RWPE1 (cell line): ENCODE results near the gene CEP41.
"Not testable (repeated sequence)": the region's sequence is repeated elsewhere in the genome, so short reads cannot be mapped to it uniquely, and the experiment has no call there.

Source experiments
- CTCF ChIA-PET: fragments of 350-600 bp; sonication (Branson Sonifier 250); formaldehyde crosslinking; extraction: SDS; loops from one replicate; lab custom pipeline; 2021; lab: Yijun Ruan, JAX
- POLR2A ChIA-PET: fragments of 400-600 bp; formaldehyde crosslinking; extraction: SDS; loops from one replicate; lab custom pipeline; 2020; ENCODE audit warnings: antibody characterized with exemption; ENCODE audit not compliant: low non-redundant PET; lab: Yijun Ruan, JAX
- DNase-seq: peaks from one replicate; pipeline ENCODE4 v3.0.0; 2012; ENCODE audit warnings: low spot score
- H3K27ac ChIP-seq: fragments of 450-650 bp; 2 replicates; pipeline ENCODE4 v1.5.1; 2017
- TF ChIP-seq, protein P1 (sequence below): fragments of 450-650 bp; conservative IDR thresholded peaks from 2 replicates; pipeline ENCODE4 v1.5.1; 2017; ENCODE audit warnings: low read depth, mild to moderate bottlenecking

Gene CEP41

DNA sequence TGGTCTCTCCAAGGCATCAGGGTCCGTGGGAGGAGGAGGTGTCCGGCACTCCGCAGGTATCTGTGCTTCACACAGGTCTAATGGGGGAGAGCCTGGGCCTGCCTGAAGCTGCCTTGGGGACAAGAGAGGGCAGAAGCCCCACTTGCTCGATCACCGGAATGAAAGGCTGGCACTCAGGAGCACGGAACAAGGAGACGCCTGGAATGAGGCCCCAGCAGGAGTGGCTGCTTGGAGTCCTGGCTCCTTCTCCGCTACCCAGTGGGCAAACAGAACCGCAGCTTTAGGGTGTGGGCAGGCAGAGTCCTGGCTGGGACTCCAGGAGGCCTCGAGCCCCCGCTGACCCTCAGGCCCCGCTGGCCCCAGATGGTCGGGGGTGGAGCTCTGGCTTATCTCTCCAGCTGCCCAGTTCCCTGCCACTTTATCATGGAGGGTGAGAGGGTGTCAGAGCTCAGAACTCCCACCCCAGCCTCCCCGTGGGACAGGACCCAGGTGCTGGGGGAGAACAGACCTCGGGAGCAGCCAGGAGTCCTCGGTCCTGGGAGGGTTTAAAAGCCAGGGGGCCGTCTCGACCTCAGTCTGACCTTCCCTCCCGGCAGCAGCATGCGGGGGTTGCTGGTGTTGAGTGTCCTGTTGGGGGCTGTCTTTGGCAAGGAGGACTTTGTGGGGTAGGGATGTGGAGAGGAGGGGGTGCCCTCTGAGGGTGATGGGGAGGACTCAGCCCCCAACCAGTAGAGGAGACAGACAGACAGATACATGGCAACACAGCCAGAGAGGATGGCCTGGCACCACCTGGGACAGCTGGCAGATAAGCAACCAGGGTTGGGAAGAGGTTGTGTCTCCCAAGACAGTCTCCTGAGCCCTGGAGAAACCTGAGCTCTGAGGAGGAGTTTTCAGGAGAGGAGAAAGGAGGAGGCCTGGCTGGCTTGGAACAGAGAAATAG lies 60.6 kb downstream of the CEP41 start, which contains the start of gene CPA1:
Gene CPA1 (plus strand): TSS at position 574 of the 940 bp plus-strand sequence. CDS start 27 bp downstream, at position 601.
- POLR2A ChIA-PET, result no interaction called here

DNA sequence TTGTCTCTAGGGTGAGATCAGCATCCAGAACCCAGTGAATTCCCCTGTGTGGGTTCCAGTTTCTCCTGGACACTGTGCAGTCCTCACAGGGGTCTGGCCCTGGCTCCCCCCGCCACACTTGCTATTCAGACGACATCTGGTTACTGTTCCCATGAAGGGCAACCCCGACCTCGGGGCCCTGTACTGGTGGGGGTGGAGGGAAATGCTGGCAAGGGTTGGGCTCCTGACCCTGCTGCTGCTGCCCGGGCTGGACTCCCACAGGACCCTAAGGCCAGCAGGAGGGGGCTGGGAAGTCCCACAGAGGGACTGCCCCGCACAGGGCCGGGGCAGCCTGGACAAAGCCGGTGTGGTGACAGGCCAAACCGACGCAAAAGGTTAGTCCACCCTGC lies 61.3 kb downstream of the CEP41 start:
- DNase-seq, result no peak
- POLR2A ChIA-PET, result no interaction called here
- CTCF ChIA-PET, result no interaction called here
- H3K27ac ChIP-seq, result peak overlapping the region; percentile 7; the same call in 1 of the 2 replicates
- TF ChIP-seq, protein P1, sequence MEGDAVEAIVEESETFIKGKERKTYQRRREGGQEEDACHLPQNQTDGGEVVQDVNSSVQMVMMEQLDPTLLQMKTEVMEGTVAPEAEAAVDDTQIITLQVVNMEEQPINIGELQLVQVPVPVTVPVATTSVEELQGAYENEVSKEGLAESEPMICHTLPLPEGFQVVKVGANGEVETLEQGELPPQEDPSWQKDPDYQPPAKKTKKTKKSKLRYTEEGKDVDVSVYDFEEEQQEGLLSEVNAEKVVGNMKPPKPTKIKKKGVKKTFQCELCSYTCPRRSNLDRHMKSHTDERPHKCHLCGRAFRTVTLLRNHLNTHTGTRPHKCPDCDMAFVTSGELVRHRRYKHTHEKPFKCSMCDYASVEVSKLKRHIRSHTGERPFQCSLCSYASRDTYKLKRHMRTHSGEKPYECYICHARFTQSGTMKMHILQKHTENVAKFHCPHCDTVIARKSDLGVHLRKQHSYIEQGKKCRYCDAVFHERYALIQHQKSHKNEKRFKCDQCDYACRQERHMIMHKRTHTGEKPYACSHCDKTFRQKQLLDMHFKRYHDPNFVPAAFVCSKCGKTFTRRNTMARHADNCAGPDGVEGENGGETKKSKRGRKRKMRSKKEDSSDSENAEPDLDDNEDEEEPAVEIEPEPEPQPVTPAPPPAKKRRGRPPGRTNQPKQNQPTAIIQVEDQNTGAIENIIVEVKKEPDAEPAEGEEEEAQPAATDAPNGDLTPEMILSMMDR, result no peak

More for the DNA sequence above, 60.6 kb downstream of the CEP41 start, which contains the start of gene CPA1:
- H3K27ac ChIP-seq, result peak within 1 kb of the TSS; percentile 7; the same call in 1 of the 2 replicates
- TF ChIP-seq, protein P1, result no peak
- CTCF ChIA-PET, result no interaction called here
- no peak for DNase-seq

DNA sequence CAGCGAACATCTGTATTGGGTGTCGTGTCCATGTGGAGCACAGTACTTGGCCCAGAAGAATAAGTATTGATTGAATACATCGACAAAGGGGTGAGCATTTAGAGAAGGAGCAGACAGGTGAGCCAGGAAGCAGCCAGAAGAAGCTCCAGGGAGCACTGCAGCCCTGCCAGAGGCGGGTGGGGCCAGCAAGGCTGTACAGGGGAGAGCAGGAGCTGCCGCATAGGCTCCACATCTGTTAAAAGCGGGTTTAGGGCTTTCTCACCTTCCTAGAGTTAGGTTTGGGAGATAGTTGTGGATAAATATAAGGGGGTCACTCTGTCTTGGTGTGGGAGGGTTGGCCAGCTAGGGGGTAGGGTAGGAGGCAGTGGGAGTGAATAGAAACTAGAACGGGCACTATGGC lies 61.8 kb downstream of the CEP41 start:
- TF ChIP-seq, protein P1, result no peak
- ChIA-PET POLR2A (no interaction called here), CTCF (no interaction called here)
- DNase-seq, result no peak
- no peak overlapping the region for H3K27ac ChIP-seq

DNA sequence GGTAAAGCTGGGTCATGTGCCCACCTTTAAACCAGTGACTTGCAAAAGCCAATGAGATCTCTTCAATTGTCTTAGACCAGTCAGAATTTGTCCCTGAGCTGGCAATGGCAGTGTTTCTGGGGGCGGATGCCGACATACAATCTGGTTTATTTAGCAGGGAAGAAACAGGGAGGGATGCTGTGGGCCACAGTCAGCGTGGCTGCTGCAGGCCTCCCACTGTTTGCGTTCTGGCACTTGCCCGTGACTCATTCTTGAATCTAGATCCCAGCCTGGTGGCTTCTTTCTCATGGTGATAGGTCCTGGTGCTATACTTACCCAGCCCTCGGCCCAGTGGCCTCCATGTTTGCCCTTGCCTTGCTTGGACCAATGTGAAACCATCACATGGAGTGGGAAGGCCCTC lies 63.6 kb downstream of the CEP41 start:
- no peak overlapping the region; the same call in 1 of the 2 replicates for H3K27ac ChIP-seq
- ChIA-PET POLR2A (no interaction called here), CTCF (no interaction called here)
- no peak for DNase-seq
- TF ChIP-seq, protein P1, result no peak

DNA sequence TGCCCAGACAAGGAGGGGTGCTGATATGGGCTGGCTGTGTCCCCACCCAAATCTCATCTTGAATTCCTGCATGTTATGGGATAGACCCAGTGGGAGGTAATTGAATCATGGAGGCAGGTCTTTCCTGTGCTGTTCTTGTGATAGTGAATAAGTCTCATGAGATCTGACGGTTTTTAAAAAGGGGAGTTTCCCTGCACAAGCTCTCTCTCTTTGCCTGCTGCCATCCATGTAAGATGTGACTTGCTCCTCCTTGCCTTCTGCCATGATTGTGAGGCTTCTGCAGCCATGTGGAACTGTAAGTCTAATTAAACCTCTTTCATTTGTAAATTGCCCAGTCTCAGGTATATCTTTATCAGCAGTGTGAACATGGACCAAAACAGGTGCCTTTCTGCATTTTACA lies 64.4 kb downstream of the CEP41 start:
- H3K27ac ChIP-seq, DNase-seq, POLR2A ChIA-PET, CTCF ChIA-PET: not testable (repeated sequence)

DNA sequence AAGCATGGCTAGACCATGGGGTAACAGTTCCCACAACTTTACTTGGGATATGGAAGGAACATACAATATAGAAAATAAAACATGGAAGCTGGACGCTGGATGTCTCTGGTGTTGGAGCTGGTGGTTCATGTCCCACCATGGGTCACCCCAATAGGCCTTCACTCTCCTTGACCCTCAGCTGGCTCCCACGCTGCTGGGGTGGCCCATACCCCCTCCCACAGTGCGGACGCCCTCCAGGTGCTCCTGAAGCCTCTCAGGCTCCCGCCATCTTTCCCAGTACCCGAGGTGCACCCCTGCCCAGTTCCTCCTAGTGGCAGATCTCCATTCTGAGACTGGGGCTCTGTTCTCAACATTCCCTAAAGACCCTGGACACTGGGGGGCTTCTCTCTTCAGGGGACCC lies 66.3 kb downstream of the CEP41 start:
- DNase-seq, result no peak
- H3K27ac ChIP-seq, result peak overlapping the region; percentile 100
- ChIA-PET CTCF (no interaction called here), POLR2A (no interaction called here)
- TF ChIP-seq, protein P1, result no peak
